Osteocyte (in vitro differentiated cells): ENCODE measurements around the gene PGA4. TPM values are rescaled to one million over a fixed set of nuclear protein-coding genes. Genes with fewer than 3 reads are reported as not detected.

Experiments used
- DNase-seq: peaks from one replicate; pipeline ENCODE4 v3.0.0; 2021; ENCODE audit warnings: mixed read lengths; ENCODE audit not compliant: unreplicated experiment; ENCODE audit errors: extremely low spot score
- H3K27ac Mint-ChIP-seq: one replicate; pipeline ENCODE4 v1.8.0; 2021; ENCODE audit warnings: mild to moderate bottlenecking, mixed read lengths; ENCODE audit not compliant: unreplicated experiment
- H3K27me3 Mint-ChIP-seq: one replicate; pipeline ENCODE4 v1.8.0; 2021; ENCODE audit warnings: mixed read lengths; ENCODE audit not compliant: unreplicated experiment
- H3K36me3 Mint-ChIP-seq: one replicate; pipeline ENCODE4 v1.8.0; 2021; ENCODE audit warnings: mixed read lengths; ENCODE audit not compliant: unreplicated experiment
- H3K4me1 Mint-ChIP-seq: one replicate; pipeline ENCODE4 v1.8.0; 2021; ENCODE audit warnings: mixed read lengths; ENCODE audit not compliant: unreplicated experiment
- H3K4me3 Mint-ChIP-seq: one replicate; pipeline ENCODE4 v1.8.0; 2021; ENCODE audit warnings: mild to moderate bottlenecking, moderate library complexity, mixed read lengths; ENCODE audit not compliant: unreplicated experiment
- H3K9me3 Mint-ChIP-seq: one replicate; pipeline ENCODE4 v1.8.0; 2021; ENCODE audit warnings: mixed read lengths; ENCODE audit not compliant: unreplicated experiment
- total RNA-seq: library from RNA; stranded (reverse); gene quantifications from 2 replicates; pipeline ENCODE4 v1.2.1, GENCODE V29; 2021
- TF ChIP-seq, protein P1 (sequence below): fragments of 200-600 bp; sonication (generic); IDR thresholded peaks from 2 replicates; pipeline ENCODE4 v1.5.0; 2021; ENCODE audit warnings: antibody characterized with exemption, mild to moderate bottlenecking, moderate library complexity

Gene PGA4
- total RNA-seq, 1 donor from 2014 or later = not detected

DNA sequence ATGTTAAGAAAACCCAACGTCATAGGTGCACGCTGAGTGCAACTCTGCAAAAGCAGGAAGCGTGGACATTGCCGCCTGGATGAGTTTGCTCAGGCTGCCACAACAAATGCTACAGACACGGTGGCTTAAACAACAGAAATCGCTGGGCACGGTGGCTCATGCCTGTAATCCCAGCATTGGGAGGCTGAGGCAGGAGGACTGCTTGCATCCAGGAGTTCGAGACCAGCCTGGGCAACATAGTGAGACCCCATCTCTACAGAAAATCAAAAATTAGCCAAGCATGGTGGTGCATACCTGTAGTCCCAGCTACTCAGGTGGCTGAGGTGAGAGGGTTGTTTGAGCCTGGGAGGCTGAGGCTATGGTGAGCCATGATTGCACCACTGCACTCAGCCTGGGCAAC lies 32.2 kb upstream of the PGA4 start:
- peaks cover 1% of the 10 kb centered on the region for H3K4me1 Mint-ChIP-seq
- no peaks in the 10 kb centered on the region for H3K36me3 Mint-ChIP-seq
- no peaks in the 10 kb centered on the region for H3K9me3 Mint-ChIP-seq
- no peak overlapping the region for H3K27ac Mint-ChIP-seq
- TF ChIP-seq, protein P1, sequence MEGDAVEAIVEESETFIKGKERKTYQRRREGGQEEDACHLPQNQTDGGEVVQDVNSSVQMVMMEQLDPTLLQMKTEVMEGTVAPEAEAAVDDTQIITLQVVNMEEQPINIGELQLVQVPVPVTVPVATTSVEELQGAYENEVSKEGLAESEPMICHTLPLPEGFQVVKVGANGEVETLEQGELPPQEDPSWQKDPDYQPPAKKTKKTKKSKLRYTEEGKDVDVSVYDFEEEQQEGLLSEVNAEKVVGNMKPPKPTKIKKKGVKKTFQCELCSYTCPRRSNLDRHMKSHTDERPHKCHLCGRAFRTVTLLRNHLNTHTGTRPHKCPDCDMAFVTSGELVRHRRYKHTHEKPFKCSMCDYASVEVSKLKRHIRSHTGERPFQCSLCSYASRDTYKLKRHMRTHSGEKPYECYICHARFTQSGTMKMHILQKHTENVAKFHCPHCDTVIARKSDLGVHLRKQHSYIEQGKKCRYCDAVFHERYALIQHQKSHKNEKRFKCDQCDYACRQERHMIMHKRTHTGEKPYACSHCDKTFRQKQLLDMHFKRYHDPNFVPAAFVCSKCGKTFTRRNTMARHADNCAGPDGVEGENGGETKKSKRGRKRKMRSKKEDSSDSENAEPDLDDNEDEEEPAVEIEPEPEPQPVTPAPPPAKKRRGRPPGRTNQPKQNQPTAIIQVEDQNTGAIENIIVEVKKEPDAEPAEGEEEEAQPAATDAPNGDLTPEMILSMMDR = no peak
- DNase-seq = no peak
- H3K27me3 Mint-ChIP-seq = peaks cover 23% of the 10 kb centered on the region
- no peak overlapping the region for H3K4me3 Mint-ChIP-seq

DNA sequence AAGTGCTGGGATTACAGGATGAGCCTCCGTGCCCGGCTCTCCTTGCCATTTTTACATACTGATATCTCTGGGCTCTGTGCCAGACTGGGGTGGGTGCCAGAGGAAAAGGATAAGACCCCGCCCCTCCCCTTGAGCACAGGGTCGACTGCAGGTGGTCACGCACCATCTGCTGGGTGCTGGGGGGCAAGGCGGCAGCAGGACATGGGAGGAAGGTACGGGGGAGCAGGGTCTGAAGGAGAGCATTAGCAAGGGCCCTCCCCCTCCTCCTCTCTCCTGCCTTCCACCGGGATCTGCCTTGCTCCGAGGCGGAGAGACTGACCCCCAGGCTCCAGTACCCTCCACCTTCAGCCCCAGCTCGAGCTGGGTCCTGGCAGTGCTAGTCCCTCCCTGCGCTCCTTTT lies 28.6 kb upstream of the PGA4 start:
- H3K9me3 Mint-ChIP-seq = no peaks in the 10 kb centered on the region
- peaks cover 50% of the 10 kb centered on the region for H3K27me3 Mint-ChIP-seq
- no peak overlapping the region for H3K4me3 Mint-ChIP-seq
- no peaks in the 10 kb centered on the region for H3K36me3 Mint-ChIP-seq
- H3K27ac Mint-ChIP-seq = no peak overlapping the region
- TF ChIP-seq, protein P1 = no peak
- DNase-seq = no peak
- no peaks in the 10 kb centered on the region for H3K4me1 Mint-ChIP-seq

DNA sequence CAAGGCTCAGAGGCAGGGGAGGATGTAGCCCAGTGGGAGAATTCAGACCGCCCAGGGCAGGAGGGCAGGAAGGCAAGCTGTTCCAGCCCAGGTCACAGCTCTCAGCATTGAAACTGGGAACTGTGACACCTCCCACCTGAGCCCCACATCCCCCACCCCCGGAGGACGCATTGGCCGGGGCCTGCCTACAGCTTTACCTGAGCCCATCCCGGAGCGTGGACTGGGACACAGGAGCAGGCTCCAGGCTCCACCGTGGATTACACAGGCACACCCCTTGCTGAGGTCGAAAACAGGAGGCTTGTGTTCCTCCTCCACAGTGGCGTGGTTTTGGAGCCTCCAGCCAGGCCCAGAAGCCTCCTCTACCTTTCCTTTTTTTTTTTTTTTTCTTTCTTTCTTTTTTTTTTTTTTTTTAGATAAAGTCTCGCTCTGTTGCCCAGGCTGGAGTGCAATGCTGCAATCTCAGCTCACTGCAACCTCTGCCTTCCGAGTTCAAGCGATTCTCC lies 27.9 kb upstream of the PGA4 start:
- Mint-ChIP-seq H3K27me3 (peaks cover 57% of the 10 kb centered on the region), H3K4me3 (no peak overlapping the region), H3K9me3 (no peaks in the 10 kb centered on the region), H3K36me3 (no peaks in the 10 kb centered on the region), H3K27ac (no peak overlapping the region), H3K4me1 (no peaks in the 10 kb centered on the region)
- TF ChIP-seq, protein P1 = no peak
- no peak for DNase-seq

DNA sequence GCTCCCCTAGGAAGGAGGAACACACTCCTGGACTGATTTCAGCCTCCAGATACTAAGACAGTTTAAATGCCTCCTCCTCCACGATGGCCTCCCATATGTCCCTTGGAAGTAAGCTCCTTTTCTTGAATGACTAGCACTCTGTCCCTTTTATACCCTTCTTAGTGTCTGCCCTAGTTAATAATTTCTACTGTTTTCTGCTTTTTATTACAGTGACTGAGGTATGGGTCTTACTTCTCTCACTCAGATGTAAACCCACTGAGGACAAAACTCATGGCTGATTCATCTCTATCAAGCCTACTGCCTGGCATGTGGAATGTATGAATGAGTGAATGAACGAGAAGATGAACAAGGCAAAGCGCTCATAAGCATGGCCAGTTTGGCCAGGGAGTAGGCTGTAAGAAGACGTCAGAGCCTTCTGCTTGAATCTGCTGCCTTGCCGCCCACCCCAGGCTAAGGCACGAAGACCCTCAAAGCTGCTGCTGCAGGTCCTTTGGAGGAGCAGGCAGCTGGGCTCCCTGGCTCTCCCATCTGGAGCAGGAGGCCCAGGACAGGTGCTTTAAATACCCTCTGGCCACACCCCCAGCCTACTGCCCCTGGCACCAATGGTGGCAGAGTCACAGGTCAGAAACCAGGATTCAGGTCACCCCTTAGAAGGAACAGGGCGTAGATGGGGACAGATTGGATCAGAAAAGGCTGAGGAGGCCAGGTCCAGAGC lies 27.0 kb upstream of the PGA4 start:
- Mint-ChIP-seq H3K36me3 (no peaks in the 10 kb centered on the region), H3K4me1 (no peaks in the 10 kb centered on the region), H3K27ac (no peak overlapping the region)

DNA sequence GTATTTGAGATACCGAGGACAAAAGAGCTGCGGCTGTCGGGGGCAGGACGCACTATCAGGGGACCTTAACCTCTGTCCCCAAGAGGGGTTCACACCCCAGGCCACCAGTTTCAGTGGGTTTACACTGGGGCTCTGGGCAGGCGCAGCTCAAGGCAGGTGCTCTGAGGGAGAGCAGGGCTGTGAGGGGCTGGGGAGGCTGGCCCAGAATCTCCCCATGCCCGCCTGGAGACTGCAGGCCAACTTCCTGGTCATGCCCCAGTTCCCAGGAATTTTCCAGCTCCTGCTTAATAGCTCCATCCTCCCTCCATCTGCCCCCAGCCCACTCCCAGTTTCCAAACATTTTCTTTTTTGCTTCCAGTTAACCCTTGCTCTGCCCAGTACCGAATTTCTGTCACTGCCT lies 26.4 kb upstream of the PGA4 start:
- TF ChIP-seq, protein P1 = no peak
- H3K4me1 Mint-ChIP-seq = no peaks in the 10 kb centered on the region
- H3K4me3 Mint-ChIP-seq = no peak overlapping the region
- H3K36me3 Mint-ChIP-seq = no peaks in the 10 kb centered on the region
- no peaks in the 10 kb centered on the region for H3K9me3 Mint-ChIP-seq
- H3K27me3 Mint-ChIP-seq = peaks cover 60% of the 10 kb centered on the region
- no peak overlapping the region for H3K27ac Mint-ChIP-seq
- no peak for DNase-seq

More for the DNA sequence above, 27.0 kb upstream of the PGA4 start:
- TF ChIP-seq, protein P1 = no peak
- no peaks in the 10 kb centered on the region for H3K9me3 Mint-ChIP-seq
- H3K4me3 Mint-ChIP-seq = no peak overlapping the region
- peaks cover 54% of the 10 kb centered on the region for H3K27me3 Mint-ChIP-seq
- no peak for DNase-seq
